HG02678 (cell line): ENCODE measurements around the gene RCBTB1.

Experiments
- ATAC-seq: cut with Tn5 transposase; IDR thresholded peaks from one replicate; pipeline ENCODE4 v1.9.1; 2021; ENCODE audit warnings: mild to moderate bottlenecking, moderate library complexity; ENCODE audit not compliant: unreplicated experiment

Gene RCBTB1

DNA sequence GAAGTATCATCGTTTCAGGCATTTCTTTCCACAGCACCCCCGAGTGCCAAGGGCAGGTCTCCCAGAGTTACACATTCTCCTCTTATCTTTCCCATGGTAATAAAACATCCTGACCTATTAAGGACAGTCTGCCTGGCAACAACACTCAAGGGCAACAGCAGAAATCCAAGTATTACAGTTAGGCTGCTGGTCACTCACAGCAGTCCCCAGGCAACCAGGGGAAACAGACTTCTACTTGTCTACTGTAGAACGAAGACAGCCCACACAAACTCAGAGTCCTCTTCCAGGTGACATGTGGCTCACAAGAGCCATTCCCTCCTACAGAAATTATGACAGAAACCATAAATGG is 24.3 kb downstream of the RCBTB1 start:
- no peak for ATAC-seq

DNA sequence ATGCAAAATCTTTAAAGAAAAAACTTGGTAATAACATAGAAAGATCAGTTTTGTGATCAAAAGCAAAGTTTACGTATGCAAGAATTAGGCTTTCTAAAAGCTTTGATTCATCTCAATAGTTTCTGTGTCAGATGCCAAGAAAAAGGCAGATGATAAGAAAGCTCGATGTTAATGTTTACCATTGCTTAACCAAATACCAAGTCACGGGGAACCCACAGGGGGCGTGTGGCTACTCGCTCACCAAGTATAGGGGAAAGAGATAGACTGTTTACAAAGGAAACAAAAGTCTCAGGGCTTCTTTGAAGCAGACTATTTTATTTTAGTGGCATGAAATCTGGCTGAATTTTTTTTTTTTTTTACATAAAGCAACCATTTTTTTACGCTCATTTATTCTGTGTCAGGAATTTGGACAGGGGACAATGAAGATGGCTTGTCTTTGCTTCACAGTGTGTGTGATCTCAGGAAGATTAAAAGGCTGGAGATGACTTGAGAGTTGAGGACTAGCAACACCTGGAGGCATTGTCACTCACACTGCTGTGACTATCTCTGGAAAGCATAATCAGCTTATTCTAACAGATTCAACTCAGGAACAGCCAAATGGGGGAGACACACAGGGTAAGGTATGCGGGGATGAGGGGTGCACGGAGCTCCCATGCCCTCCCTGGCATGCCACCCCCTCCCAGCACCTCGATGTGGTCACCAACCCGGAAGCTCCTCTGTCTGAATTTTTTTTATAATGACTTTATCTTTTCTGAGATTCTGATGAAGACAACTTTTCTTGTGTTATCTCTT is 24.9 kb downstream of the RCBTB1 start:
- peak; percentile 87 for ATAC-seq

DNA sequence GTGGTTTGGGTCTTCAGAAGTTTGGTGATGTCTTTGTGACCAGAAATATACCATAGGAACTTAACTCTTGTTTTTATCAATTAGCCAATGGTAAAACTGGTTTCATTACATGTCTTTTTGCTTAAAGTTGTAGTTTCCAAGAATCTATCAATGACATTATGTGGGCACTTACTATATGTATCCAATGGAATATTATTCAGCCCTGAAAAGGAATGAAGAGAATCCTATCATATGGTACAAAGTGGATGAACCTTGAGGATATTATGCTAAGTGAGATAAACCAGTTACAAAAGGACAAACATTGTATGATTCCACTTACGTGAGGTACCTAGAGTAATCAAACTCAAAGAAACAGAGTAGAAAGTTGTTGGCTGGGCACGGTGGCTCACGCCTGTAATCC is 26.4 kb downstream of the RCBTB1 start:
- no peak for ATAC-seq

DNA sequence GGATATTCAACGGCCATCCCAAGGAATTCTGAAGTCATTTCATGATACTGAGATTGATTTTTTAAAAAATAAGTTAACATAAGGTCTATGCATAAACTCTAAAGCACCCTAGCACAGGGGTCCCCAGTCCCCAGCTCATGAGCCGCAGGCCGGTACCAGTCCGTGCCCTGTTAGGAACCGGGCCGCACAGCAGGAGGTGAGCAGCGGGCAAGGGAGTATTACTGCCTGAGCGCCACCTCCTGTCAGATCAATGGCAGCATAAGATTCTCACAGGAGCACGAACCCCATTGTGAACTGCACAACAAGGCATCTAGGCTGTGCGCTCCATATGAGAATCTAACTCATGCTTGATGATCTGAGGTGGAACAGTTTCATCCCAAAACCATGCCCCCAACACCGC is 31.0 kb downstream of the RCBTB1 start:
- no peak for ATAC-seq

DNA sequence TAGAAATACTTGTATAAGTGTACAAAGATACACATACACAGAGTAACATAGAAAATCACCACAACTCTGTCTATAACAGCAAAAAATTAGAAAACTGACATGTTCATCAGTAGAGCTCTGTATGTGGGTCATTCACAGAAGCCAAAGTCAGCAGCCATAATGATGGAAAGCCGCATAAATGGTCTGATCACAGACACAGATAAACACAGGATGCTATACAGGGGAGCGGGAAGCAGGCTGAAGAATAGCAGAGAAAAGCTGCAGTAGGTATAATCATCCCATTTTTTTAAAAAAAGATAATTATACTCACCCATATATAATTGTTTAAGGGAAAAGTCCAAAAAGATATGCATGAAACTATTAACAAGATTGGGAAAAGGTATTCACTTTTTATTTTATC is 31.5 kb downstream of the RCBTB1 start:
- ATAC-seq = no peak

DNA sequence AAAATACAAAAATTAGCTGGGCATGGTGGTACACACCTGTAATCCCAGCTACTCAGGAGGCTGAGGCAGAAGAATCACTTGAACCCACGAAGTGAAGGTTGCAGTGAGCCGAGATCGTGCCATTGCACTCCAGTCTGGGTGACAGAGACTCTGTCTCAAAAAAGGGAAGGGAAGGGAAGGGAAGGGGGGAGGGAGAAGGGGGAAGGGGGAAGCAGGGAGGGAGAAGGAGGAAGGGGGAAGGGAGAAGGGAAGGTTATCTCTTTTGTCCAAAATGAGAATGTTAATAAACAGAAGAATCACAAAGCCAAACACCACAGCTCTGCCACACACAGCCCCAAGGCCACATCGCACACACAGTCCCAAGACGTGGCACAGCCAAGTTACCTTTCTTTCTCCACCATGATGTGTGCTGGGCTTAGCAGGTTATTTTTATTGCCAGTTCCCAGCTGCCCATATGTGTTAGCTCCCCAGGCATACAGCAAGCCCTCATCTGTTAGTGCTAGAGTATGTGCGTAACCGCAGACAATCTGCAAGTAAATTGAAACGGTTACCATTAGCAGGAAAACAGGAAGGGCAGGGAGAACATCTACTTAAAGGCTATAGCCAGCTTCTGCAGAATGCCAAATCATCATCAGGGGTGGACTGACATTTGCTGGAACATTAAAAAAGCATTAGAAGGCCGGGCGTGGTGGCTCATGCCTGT is 34.3 kb downstream of the RCBTB1 start:
- ATAC-seq = no peak

DNA sequence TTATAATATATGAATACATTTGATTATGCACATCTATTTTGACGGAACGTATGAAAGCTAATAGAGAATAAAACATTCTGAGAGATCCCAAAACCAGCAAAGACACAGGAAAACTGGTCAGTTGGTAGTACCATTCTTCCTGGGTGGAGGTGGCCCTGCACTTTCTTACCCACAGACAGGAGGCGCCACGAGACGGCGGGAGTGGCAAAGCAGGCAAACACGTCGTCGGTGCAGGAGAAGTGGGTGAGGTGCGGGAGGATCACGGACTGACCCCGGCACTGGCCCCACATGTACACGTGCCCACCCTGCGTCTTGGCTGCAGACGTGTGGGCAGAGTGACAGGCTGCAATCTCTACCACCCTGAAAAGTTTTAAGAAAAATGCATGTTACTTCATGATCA is 36.1 kb downstream of the RCBTB1 start:
- ATAC-seq = no peak

DNA sequence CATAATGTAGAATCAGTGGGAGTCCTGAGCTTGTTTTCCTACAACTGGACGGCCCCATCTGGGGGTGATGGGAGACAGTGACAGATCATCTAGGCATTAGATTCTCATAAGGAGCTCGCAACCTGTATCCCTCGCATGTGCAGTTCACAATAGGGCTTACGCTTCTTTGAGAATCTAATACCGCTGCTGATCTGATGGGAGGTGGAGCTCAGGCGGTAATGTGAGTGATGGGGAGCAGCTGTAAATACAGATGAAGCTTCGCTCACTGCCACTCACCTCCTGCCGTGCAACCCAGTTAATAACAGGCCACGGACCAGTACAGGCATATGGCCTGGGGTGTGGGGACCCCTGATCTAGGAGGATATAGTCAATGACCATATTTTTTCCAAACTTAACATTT is 38.8 kb downstream of the RCBTB1 start:
- ATAC-seq = no peak

DNA sequence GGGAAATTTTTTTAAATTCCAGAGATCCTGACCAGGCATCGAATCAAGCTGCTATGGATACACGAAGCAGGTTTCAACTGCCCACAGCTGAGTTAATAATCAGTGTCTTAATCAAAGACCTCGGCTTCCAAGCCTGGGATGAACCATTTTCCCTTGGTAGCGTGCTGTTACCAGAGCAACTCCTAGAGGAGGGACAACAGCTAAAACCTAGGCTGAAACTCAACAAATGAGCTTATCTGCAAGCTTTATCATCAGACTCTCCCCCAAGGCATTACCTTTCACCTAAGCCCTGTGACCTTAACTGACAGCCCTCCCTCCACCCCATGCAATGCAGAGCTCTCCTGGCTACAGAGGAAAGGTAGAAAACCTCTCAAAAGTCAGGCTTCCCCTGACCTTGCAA is 39.7 kb downstream of the RCBTB1 start:
- no peak for ATAC-seq

DNA sequence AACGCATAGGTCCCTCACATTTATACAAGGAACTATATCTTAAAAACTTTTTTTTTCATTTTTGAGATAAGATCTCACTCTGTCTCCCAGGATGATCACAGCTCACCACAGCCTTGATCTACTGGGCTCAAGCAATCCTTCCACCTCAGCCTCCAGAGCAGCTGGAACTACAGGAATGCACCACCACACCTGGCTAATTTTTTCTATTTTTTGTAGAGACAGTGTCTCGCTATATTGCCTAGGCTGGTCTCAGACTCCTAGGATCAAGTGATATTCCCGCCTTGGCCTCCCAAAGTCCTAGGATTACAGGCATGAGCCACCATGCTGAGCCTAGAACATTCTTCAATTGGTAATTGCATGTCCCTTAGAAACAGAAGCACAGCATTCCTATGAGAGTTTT is 41.7 kb downstream of the RCBTB1 start:
- no peak for ATAC-seq

DNA sequence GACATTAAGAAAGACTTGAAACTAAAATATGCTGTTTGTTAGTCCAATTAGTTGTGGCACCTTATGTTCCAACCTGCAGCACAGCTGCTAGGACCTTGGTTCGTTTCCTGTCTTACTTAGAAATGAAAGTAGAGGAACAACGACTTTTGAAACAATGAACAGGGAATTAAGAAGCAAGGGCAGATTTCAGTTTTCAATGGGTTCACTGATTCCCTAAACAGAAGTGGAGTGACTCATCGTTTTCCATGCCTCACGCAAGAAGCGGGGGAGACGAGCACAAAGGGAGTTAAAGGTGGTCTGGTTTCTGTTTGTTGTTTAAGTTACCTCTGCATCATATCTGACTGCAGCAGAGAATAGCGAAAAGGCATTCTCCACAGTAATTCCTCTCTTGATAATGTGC is 44.8 kb downstream of the RCBTB1 start:
- ATAC-seq = no peak

DNA sequence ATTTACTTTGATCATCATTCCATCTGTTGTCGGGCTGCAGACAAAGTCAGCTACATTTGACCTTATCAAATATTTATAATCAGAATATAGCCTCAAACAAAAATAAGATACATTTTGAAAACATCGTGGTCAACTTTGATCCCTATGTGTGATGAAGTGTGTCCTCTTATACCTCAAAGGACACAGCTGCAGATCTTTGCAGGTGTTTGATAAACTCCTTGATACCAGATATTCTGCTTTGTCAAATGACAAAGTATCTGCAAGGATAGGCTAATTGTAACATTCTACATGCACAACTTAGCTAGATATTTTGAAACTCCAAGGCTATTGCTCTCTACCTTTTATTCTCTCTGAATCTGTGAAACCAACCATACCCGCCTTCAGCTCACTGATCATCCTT is 45.6 kb downstream of the RCBTB1 start:
- ATAC-seq = no peak

DNA sequence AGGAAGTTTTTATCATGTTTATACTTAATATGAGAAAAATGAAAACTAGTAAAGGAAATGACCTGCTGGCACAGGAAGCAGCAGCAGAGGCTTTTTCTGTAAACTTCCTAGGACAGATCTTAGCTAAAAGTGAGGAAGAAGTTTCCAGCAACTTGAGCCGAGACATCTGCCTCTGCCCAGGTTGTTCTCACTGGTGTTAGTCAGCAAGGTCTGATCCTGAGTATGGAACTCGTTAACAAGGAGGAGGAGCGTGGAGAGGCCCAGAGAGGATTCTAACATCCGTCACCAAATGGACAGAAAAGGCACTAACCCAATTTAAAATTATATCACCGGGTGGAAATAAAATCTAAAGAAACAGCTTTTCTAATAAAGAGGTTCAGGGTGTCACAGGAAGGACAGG is 46.0 kb downstream of the RCBTB1 start:
- ATAC-seq = no peak

DNA sequence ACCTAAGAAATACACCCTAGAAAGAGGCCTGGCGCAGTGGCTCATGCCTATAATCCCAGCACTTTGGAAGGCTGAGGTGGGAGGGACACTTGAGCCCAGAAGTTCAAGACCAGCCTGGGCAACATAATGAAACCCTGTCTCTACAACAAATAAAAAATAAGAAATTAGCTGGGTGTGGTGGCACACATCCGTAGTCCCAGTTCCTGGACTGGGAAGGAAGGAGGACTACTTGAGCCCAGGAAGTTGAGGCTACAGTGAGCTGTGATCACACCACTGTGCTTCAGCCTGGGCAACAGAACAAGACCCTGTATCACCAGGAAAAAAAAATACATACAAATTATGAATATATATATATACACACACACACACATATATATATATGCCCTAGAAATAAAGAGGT is 47.0 kb downstream of the RCBTB1 start:
- no peak for ATAC-seq

DNA sequence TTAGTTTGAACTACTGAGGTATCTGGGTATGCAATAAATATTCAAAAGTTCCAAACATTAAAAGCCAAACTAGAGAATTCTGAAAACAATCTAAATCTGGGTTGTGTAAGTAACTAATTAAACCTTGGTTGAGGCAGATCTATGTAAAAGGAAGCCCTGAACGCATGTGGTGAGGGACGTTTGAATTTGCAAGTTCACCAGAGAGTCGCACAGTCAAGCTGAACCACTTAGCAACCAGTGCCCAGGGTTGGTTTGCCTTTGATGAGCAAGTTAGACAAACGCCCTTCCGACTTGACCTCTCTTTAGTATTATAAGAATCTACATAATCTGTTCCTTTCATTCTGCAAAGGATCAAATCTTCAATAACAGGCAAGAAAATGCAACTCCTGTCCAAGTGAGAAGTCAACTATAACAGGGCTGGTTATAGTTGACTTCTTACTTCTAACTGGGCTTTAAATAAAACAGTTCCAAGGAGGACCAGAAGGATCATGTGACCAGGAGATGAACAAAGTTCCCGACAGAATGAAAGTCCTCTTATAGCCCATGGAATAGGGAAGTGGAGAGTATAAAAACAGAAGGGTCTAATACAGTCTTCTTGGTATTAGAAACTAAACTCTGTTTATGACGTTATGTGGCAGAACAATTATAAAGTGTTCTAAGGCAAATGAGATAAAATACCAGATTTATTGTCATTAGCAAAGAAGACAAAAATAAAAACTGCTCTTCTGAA is 49.0 kb downstream of the RCBTB1 start:
- peak; percentile 59 for ATAC-seq

DNA sequence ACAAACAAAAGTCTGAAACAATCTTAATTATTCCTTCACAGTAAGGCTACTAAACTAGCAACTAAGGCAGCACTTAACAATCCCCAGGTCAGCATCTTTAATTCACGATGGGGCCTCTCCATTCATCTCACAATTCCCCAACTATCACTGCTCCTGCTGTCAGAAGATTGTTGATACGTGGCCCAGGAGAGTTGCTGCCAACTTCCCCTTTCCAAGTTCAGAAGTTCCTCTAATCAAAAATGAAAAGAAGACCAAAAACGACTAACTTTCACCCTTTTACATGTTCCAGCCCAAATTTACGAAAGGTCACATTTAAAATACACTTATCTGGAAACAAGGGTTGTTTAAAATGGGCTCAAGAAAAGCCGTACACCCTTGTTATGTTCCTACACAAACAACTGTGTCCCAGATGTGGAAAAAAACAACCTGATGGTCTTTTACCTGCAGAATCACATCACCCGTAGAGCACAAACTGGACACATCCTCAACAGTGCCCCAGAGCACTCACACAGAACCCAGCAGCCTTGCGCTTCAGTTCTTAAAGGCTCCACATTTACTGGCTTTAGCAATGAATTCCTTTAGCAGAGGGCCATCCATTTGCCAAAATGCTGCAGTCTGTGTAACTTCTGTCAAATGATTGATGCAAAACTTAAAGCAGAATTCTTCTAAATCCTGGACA is 51.6 kb downstream of the RCBTB1 start:
- ATAC-seq = no peak

DNA sequence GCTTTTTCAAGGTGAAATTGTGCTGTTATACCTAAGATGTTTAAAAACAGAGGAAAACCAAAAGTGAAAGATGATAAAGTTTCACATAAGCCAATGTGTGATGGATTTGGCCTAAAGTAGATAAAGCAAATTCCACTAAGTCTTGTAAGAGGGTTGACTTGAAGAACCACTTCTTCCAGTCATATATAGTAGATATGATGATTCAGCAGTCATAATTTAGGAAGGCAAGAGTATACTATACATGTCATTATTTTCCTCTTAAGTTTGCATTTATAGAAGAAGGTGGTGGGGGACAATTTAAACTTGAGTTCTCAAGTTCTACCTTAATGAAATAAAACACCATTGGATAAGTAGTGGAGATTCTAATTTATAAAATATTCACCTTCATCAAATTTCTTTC is 52.3 kb downstream of the RCBTB1 start:
- ATAC-seq = no peak

DNA sequence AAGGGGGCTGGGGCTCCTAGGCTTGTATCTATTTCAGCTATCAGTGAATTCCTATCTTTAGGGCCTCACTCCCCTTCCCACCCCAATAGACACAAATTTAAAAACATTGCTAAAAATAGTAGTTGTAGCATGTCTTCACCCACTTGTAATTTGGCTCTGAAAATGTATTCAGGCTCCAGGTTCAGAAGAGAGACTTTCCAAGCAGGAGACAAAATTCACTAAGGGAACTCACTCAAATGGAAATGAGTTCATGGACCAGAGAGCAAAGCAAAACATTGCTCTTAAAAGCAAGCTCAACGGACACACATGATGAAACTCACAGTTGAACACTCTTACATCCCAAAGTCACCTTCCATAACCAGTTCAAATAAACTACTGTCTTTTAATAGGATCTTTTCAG is 52.8 kb downstream of the RCBTB1 start:
- ATAC-seq = no peak

DNA sequence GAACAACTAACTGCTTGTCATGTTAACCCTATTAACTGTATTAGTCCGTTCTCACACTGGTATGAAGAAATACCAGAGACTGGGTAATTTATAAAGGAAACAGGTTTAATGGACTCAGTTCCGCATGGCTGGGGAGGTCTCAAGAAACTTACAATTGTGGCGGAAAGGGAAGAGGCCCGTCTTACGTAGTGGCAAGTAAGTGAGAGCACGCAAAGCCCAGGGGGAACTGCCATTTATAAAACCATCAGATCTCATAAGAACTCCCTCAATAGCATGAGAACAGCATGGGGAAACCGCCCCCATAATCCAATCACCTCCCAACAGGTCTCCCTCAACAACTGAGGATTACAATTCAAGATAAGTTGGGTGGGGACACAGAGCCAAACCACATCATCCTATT is 54.9 kb downstream of the RCBTB1 start:
- no peak for ATAC-seq

DNA sequence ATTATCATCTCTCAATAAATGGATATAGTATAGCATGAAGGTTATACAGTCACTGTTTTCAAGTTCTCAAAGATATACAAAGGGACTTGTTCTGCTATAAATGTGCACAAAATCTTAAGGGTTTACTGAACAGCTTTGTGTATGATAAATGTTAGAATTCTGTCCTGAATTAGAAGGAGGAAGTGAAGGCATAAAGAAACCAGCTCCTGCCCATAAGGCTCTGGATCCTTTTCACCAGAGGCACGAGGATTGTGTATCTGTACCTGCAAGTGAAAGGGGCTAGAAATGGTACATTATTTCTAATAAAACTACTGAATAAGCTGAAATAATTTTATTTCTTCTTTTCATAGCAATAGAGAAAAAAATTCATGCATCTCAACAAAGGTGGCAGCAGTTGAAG is 57.2 kb downstream of the RCBTB1 start:
- ATAC-seq = no peak

DNA sequence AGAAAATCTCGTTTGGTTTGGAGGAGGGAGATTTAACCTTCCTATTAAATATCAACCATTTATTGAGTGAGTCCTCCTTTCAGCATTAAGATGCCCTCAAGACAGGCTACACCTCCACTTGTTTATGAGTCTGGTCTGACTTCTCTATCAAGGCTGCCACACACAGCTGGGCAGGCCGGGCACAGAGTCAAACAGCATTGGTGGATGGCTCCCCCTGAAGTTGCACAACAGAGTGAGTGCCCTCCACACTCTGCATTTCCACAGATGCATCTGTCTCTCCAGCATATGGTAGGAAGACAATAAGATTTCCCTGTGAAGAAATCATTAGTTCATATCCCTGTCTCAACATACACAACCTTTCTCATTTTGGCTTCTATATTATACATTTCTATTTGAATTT is 58.2 kb downstream of the RCBTB1 start:
- no peak for ATAC-seq
